ENCODE results near the gene ZBTB46. TPM values are rescaled to one million over a fixed set of nuclear protein-coding genes. Genes with fewer than 3 reads are reported as not detected.

Gene ZBTB46
- total and polyA plus RNA-seq, 10 of the 15 experiments (the other 5 are each of a cell fraction or from before 2014, with no cell fraction given), result 0.15 to 0.92 (median 0.34) TPM

DNA sequence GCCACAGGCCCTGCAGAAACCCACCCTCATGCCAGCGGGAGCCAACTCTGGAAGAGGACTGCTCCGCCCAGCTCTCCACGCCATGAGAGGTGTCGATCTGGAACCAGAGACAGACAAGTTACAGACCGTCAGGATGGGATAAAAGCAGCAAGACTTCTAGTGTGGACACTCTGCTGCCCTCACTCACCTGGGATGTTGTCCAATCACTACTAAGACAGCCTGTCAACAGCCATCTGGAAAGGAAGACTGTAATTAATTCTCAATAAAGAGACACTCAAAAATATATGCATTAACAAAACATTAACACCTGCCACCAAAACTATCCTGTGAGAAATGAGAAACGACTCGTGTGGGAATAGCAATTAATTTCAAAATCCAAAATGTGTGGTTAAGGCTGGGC is 63.2 kb downstream of the ZBTB46 start:
- H3K27ac ChIP-seq (ENCODE audit: control insufficient read depth, insufficient read depth), result no peak overlapping the region
- in situ Hi-C loops (cut with MboI) (no loop called here), intact Hi-C loops (cut with micrococcal nuclease; ENCODE audit: unreplicated experiment) (no loop called here)
- no peak for DNase-seq (ENCODE audit: low read depth, low spot score)
- no peak for FAIRE-seq
- no TSS peak for BruUV-seq (replicated peaks)
- H3K9ac ChIP-seq (ENCODE audit: control insufficient read depth, insufficient read depth, low read length), result no peak overlapping the region
- CTCF ChIA-PET, result no interaction called here
- 57% methylated on average over 7 of the region's 7 CpGs for WGBS (ENCODE audit: insufficient coverage, insufficient replicate concordance, low lambda C conversion rate, missing lambda C conversion rate)
- no peak overlapping the region for H3K4me3 ChIP-seq
- H2AFZ ChIP-seq (ENCODE audit: control insufficient read depth, low read depth, low read length), result no peak overlapping the region
- no peak overlapping the region for H3K4me2 ChIP-seq (ENCODE audit: control insufficient read depth, insufficient read depth)
- SMC1A ChIA-PET (ENCODE audit: uncharacterized antibody, unreplicated experiment), result no interaction called here
- RAD21 ChIA-PET (ENCODE audit: unreplicated experiment), result no interaction called here
- no peaks in the 10 kb centered on the region for H3K27me3 ChIP-seq (replicated peaks in 1 of 2; ENCODE audit: control insufficient read depth in 2 of 2, insufficient read depth in 2 of 2, low read length in 1 of 2)
- H3K4me1 ChIP-seq (ENCODE audit: control insufficient read depth, insufficient read depth, low read length), result no peaks in the 10 kb centered on the region
- no peaks in the 10 kb centered on the region for H3K9me3 ChIP-seq (replicated peaks; ENCODE audit: control insufficient read depth, insufficient read depth, low read length)
- no peak for ATAC-seq
- H3K79me2 ChIP-seq (ENCODE audit: control insufficient read depth, insufficient read depth, low read length), result no peaks in the 10 kb centered on the region
- H3K36me3 ChIP-seq (ENCODE audit: control insufficient read depth in 2 of 2, insufficient read depth in 2 of 2, low read length in 1 of 2), result no peaks in the 10 kb centered on the region
- H4K20me1 ChIP-seq (ENCODE audit: control insufficient read depth, insufficient read depth), result no peaks in the 10 kb centered on the region
- TF ChIP-seq, protein P1, sequence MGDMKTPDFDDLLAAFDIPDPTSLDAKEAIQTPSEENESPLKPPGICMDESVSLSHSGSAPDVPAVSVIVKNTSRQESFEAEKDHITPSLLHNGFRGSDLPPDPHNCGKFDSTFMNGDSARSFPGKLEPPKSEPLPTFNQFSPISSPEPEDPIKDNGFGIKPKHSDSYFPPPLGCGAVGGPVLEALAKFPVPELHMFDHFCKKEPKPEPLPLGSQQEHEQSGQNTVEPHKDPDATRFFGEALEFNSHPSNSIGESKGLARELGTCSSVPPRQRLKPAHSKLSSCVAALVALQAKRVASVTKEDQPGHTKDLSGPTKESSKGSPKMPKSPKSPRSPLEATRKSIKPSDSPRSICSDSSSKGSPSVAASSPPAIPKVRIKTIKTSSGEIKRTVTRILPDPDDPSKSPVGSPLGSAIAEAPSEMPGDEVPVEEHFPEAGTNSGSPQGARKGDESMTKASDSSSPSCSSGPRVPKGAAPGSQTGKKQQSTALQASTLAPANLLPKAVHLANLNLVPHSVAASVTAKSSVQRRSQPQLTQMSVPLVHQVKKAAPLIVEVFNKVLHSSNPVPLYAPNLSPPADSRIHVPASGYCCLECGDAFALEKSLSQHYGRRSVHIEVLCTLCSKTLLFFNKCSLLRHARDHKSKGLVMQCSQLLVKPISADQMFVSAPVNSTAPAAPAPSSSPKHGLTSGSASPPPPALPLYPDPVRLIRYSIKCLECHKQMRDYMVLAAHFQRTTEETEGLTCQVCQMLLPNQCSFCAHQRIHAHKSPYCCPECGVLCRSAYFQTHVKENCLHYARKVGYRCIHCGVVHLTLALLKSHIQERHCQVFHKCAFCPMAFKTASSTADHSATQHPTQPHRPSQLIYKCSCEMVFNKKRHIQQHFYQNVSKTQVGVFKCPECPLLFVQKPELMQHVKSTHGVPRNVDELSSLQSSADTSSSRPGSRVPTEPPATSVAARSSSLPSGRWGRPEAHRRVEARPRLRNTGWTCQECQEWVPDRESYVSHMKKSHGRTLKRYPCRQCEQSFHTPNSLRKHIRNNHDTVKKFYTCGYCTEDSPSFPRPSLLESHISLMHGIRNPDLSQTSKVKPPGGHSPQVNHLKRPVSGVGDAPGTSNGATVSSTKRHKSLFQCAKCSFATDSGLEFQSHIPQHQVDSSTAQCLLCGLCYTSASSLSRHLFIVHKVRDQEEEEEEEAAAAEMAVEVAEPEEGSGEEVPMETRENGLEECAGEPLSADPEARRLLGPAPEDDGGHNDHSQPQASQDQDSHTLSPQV (IDR thresholded peaks at IDR 0.05), result no peak
- no peak for TF ChIP-seq NR2C1 (IDR thresholded peaks at IDR 0.05)
- TF ChIP-seq FOXM1 (IDR thresholded peaks at IDR 0.05; ENCODE audit: low read depth, low read length), result no peak
- TF ChIP-seq, protein P2, sequence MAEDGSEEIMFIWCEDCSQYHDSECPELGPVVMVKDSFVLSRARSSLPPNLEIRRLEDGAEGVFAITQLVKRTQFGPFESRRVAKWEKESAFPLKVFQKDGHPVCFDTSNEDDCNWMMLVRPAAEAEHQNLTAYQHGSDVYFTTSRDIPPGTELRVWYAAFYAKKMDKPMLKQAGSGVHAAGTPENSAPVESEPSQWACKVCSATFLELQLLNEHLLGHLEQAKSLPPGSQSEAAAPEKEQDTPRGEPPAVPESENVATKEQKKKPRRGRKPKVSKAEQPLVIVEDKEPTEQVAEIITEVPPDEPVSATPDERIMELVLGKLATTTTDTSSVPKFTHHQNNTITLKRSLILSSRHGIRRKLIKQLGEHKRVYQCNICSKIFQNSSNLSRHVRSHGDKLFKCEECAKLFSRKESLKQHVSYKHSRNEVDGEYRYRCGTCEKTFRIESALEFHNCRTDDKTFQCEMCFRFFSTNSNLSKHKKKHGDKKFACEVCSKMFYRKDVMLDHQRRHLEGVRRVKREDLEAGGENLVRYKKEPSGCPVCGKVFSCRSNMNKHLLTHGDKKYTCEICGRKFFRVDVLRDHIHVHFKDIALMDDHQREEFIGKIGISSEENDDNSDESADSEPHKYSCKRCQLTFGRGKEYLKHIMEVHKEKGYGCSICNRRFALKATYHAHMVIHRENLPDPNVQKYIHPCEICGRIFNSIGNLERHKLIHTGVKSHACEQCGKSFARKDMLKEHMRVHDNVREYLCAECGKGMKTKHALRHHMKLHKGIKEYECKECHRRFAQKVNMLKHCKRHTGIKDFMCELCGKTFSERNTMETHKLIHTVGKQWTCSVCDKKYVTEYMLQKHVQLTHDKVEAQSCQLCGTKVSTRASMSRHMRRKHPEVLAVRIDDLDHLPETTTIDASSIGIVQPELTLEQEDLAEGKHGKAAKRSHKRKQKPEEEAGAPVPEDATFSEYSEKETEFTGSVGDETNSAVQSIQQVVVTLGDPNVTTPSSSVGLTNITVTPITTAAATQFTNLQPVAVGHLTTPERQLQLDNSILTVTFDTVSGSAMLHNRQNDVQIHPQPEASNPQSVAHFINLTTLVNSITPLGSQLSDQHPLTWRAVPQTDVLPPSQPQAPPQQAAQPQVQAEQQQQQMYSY (CRISPR knock-in tag; IDR thresholded peaks at IDR 0.05), result no peak
- TF ChIP-seq, protein P3, sequence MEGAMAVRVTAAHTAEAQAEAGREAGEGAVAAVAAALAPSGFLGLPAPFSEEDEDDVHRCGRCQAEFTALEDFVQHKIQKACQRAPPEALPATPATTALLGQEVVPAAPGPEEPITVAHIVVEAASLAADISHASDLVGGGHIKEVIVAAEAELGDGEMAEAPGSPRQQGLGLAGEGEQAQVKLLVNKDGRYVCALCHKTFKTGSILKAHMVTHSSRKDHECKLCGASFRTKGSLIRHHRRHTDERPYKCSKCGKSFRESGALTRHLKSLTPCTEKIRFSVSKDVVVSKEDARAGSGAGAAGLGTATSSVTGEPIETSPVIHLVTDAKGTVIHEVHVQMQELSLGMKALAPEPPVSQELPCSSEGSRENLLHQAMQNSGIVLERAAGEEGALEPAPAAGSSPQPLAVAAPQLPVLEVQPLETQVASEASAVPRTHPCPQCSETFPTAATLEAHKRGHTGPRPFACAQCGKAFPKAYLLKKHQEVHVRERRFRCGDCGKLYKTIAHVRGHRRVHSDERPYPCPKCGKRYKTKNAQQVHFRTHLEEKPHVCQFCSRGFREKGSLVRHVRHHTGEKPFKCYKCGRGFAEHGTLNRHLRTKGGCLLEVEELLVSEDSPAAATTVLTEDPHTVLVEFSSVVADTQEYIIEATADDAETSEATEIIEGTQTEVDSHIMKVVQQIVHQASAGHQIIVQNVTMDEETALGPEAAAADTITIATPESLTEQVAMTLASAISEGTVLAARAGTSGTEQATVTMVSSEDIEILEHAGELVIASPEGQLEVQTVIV (IDR thresholded peaks at IDR 0.05; ENCODE audit: borderline replicate concordance, partially characterized antibody), result no peak
- TF ChIP-seq MXI1 (IDR thresholded peaks at IDR 0.05; ENCODE audit: low read depth, low read length), result no peak
- TF ChIP-seq IKZF2 (IDR thresholded peaks at IDR 0.05), result no peak
- no peak for TF ChIP-seq RUNX3 (IDR thresholded peaks at IDR 0.05; ENCODE audit: low read length)
- no peak for TF ChIP-seq SIX5 (IDR thresholded peaks at IDR 0.05; ENCODE audit: low read depth, low read length, severe bottlenecking)
- no peak for TF ChIP-seq ESRRA (IDR thresholded peaks at IDR 0.05; ENCODE audit: low read length)
- no peak for TF ChIP-seq NR2F1 (conservative IDR thresholded peaks at IDR 0.05)
- no peak for TF ChIP-seq YBX1 (IDR thresholded peaks at IDR 0.05)
- no peak for TF ChIP-seq HDAC2 (IDR thresholded peaks at IDR 0.05)
- TF ChIP-seq ETV6 (conservative IDR thresholded peaks at IDR 0.05 in 1 of 2, IDR thresholded peaks at IDR 0.05 in 1 of 2; ENCODE audit: borderline replicate concordance in 1 of 2, low read depth in 1 of 2), result no peak
- TF ChIP-seq CBX5 (IDR thresholded peaks at IDR 0.05; ENCODE audit: low read depth), result no peak
- no peak for TF ChIP-seq SMAD5 (IDR thresholded peaks at IDR 0.05; ENCODE audit: low read depth)
- POLR2A ChIA-PET, result no interaction called here

Measured in GM12878 (cell line).